GM23338 (cell line): ENCODE results near the gene VSIG4.

ENCODE experiments used
- CTCF ChIP-seq, 2 experiments: fragments of 200-600 bp in 1 of 2; sonication (generic) in 1 of 2; conservative IDR thresholded peaks; 2 replicates each; pipeline versions ENCODE4 v1.5.1 to v1.6.1; 2016 to 2017; ENCODE audit warnings: antibody characterized with exemption in 2 of 2, low read depth in 2 of 2, mild to moderate bottlenecking in 2 of 2, moderate library complexity in 1 of 2
- EZH2 ChIP-seq: fragments of 200-600 bp; sonication (generic); IDR thresholded peaks from one replicate; pipeline ENCODE4 v1.8.0; 2017; ENCODE audit warnings: antibody characterized with exemption, mild to moderate bottlenecking, low read depth; ENCODE audit not compliant: unreplicated experiment
- POLR2AphosphoS5 ChIP-seq: IDR thresholded peaks from 2 replicates; pipeline ENCODE4 v1.6.1; 2016; ENCODE audit warnings: antibody characterized with exemption, low read depth
- ZNF114 ChIP-seq: fragments of 250-450 bp; sonication (Bioruptor Pico); IDR thresholded peaks from 2 replicates; pipeline ENCODE4 v1.5.0; 2020; ENCODE audit warnings: mild to moderate bottlenecking, moderate library complexity

- TF ChIP-seq CTCF (conservative IDR thresholded peaks at IDR 0.05; ENCODE audit: low read depth in 2 of 2), result no peak
- no peak for TF ChIP-seq POLR2AphosphoS5
- no peak for TF ChIP-seq EZH2
- TF ChIP-seq ZNF114 (CRISPR knock-in tag), result no peak
These were observed 10.9 kb downstream of the VSIG4 start for GRCh38 chrX:66028936-66029335.
